ENCODE measurements around the gene IGIP. TPM values are rescaled to one million over a fixed set of nuclear protein-coding genes. Genes with fewer than 3 reads are reported as not detected.

Gene IGIP
- total and polyA plus RNA-seq, 2 of the 8 experiments (the other 6 are each of a cell fraction or from before 2014, with no cell fraction given): 0.32 to 0.69 TPM

GRCh38 chr5:140135127-140135526 is 9.4 kb downstream of the IGIP start:
- H3K4me1 ChIP-seq (replicated peaks in 1 of 4; ENCODE audit: control insufficient read depth in 3 of 4, insufficient read depth in 4 of 4, low read length in 3 of 4): peaks cover 0 to 7% (median 1%) of the 10 kb centered on the region in 4 experiments; a peak in 2 of 7 replicates
- no peaks in the 10 kb centered on the region for H3K27me3 ChIP-seq (replicated peaks in 1 of 4; ENCODE audit: control insufficient read depth in 3 of 4, extremely low read depth in 1 of 4, insufficient read depth in 3 of 4, low read length in 3 of 4)
- H2AK5ac ChIP-seq (ENCODE audit: low read depth, low read length): no peak overlapping the region
- H3K23ac ChIP-seq (ENCODE audit: insufficient read length): no peak overlapping the region
- no peak overlapping the region for H3K4me2 ChIP-seq (ENCODE audit: insufficient read depth in 1 of 2, low read depth in 2 of 2, low read length in 2 of 2)
- H2BK5ac ChIP-seq (ENCODE audit: low read depth, low read length): no peak overlapping the region
- no peaks in the 10 kb centered on the region for H4K20me1 ChIP-seq (replicated peaks in 1 of 2; ENCODE audit: control insufficient read depth in 1 of 2, insufficient read depth in 2 of 2, low read length in 2 of 2)
- no peak overlapping the region for H2AFZ ChIP-seq (ENCODE audit: low read length)
- ChIA-PET CTCF (ENCODE audit: partially characterized antibody) (interaction anchor here (1.1 to 9.5 kb wide), 7 partner anchors 10 to 150 kb away, joined by 3 to 105 read pairs (median 4); no protein-coding TSS in a partner anchor), POLR2A (ENCODE audit: partially characterized antibody) (interaction anchor here (1.3 kb wide), 1 partner anchor 8 kb away, joined by 3 read pairs; no protein-coding TSS in a partner anchor)
- no peak overlapping the region for H3K4me3 ChIP-seq (ENCODE audit: extremely low read depth in 1 of 4, insufficient read depth in 2 of 4, low read depth in 3 of 4, low read length in 4 of 4)
- no peak overlapping the region for H3K27ac ChIP-seq (ENCODE audit: low read depth, low read length)
- H3K23me2 ChIP-seq (ENCODE audit: low read depth, low read length): no peaks in the 10 kb centered on the region
- no peak overlapping the region for H3K56ac ChIP-seq (replicated peaks; ENCODE audit: insufficient read length, low read depth, low read length)
- no peak for FAIRE-seq
- H3K36me3 ChIP-seq (ENCODE audit: control insufficient read depth in 2 of 4, insufficient read depth in 4 of 4, low read length in 3 of 4): no peaks in the 10 kb centered on the region
- H3K18ac ChIP-seq (ENCODE audit: extremely low read depth, low read length): no peak overlapping the region
- H3K79me2 ChIP-seq (ENCODE audit: control insufficient read depth in 1 of 2, insufficient read depth in 2 of 2, low read length in 2 of 2): no peaks in the 10 kb centered on the region
- no peak overlapping the region for H4K91ac ChIP-seq (replicated peaks; ENCODE audit: insufficient read length, low read length)
- TF ChIP-seq PHF8 (conservative IDR thresholded peaks at IDR 0.05; ENCODE audit: low read depth, low read length) (no peak), SP4 (IDR thresholded peaks at IDR 0.05; ENCODE audit: low read length) (no peak), CEBPB (IDR thresholded peaks at IDR 0.05; ENCODE audit: low read depth, low read length) (no peak), GABPA (IDR thresholded peaks at IDR 0.05; ENCODE audit: borderline replicate concordance, insufficient read depth, low read length) (no peak), NANOG (IDR thresholded peaks at IDR 0.05; ENCODE audit: insufficient read depth, low read depth, low read length, poor library complexity, severe bottlenecking) (no peak), KDM5A (IDR thresholded peaks at IDR 0.05; ENCODE audit: low read length) (no peak), ZNF274 (IDR thresholded peaks at IDR 0.05; ENCODE audit: borderline replicate concordance, extremely low read depth, low read length) (no peak), HDAC6 (IDR thresholded peaks at IDR 0.05; ENCODE audit: low read depth, low read length) (no peak), CHD1 (IDR thresholded peaks at IDR 0.05; ENCODE audit: low read depth, low read length) (no peak), KDM4A (IDR thresholded peaks at IDR 0.05; ENCODE audit: low read depth, low read length, severe bottlenecking) (no peak), BRCA1 (IDR thresholded peaks at IDR 0.05; ENCODE audit: low read depth, low read length) (no peak), SIRT6 (IDR thresholded peaks at IDR 0.05; ENCODE audit: low read length) (no peak), CTBP2 (IDR thresholded peaks at IDR 0.05; ENCODE audit: borderline replicate concordance, insufficient read depth, insufficient read length, low read length) (no peak), USF2 (IDR thresholded peaks at IDR 0.05; ENCODE audit: low read length) (no peak), RXRA (IDR thresholded peaks at IDR 0.05; ENCODE audit: insufficient read depth, low read depth, low read length) (no peak)
- no peaks in the 10 kb centered on the region for H3K79me1 ChIP-seq (ENCODE audit: low read depth, low read length)
- H3K9me3 ChIP-seq (ENCODE audit: insufficient read depth in 2 of 2, low read depth in 1 of 2, low read length in 1 of 2): no peaks in the 10 kb centered on the region
- H3K9ac ChIP-seq (replicated peaks in 1 of 4; ENCODE audit: extremely low read depth in 1 of 4, low read depth in 3 of 4, low read length in 3 of 4): no peak overlapping the region
- H3K4ac ChIP-seq (replicated peaks; ENCODE audit: insufficient read length, low read depth, low read length): no peak overlapping the region
- no peak overlapping the region for H2BK12ac ChIP-seq (ENCODE audit: low read depth, low read length)
- H4K8ac ChIP-seq (ENCODE audit: extremely low read depth, insufficient read depth, low read length): no peak overlapping the region
- H2BK120ac ChIP-seq (replicated peaks; ENCODE audit: low read depth, low read length): no peak overlapping the region
- H2BK15ac ChIP-seq (ENCODE audit: low read length): no peak overlapping the region
- no peak for DNase-seq (ENCODE audit: low read depth in 1 of 2, low spot score in 2 of 2)
- H2BK20ac ChIP-seq (ENCODE audit: low read length): no peak overlapping the region
- H3K14ac ChIP-seq (ENCODE audit: insufficient read length): no peak overlapping the region
- no peak overlapping the region for H4K5ac ChIP-seq (ENCODE audit: insufficient read length, low read depth, low read length)

Data from H1 (cell line).